ENCODE measurements around the gene MYH1. TPM values are rescaled to one million over a fixed set of nuclear protein-coding genes. Genes with fewer than 3 reads are reported as not detected.

Gene MYH1
- total and polyA plus RNA-seq, 2 of the 8 experiments (the other 6 are each of a cell fraction or from before 2014, with no cell fraction given) = not detected

DNA sequence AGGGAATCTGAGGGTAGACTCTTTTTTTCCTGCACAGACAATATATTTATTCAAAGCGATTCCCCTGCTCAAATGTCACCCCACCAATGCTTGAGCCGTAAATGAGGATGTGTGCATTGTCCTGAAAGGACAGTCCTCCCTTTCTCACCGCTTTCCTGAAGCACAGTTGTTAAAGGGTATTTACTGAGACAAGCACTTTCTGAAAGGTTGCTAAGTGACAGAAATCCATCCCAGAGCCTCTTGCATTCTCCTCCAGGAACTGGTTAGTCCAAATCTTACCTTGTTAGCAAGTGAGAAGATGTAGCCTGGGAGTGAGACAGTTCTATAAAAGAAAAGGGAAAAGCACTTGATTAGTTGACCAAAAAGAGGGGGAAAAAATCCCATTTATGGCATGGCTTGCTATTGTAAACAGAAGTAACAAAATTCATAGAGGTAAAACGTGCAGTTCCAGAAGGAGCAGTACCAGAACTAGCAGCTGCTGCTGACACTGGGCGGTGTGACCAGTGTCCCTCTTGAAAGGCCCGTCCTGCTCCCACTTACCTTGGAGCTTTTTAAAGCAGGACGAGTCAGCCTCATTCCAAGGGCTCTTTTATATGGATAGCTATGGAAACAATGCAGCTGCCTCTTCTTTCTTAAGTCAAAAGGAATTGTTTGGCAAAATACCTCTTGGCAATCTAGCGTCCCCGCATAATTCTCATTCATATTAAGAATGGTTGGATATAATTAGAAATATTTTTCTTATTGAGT is 30.9 kb upstream of the MYH1 start, which contains the start of gene MYH2 (continued):
- TF ChIP-seq SP2 (IDR thresholded peaks at IDR 0.05; ENCODE audit: low read length) (no peak), NRF1 (IDR thresholded peaks at IDR 0.05; ENCODE audit: low read depth, low read length) (no peak), SIX5 (IDR thresholded peaks at IDR 0.05; ENCODE audit: low read depth, low read length) (no peak), GABPA (IDR thresholded peaks at IDR 0.05; ENCODE audit: borderline replicate concordance, insufficient read depth, low read length) (no peak), SIN3A (conservative IDR thresholded peaks at IDR 0.05 in 1 of 2, IDR thresholded peaks at IDR 0.05 in 1 of 2; ENCODE audit: low read depth in 1 of 2, low read length in 2 of 2) (no peak), TAF1 (IDR thresholded peaks at IDR 0.05; ENCODE audit: low read depth, low read length) (no peak), CEBPB (IDR thresholded peaks at IDR 0.05; ENCODE audit: low read depth, low read length) (no peak), BRCA1 (IDR thresholded peaks at IDR 0.05; ENCODE audit: low read depth, low read length) (no peak), TBP (IDR thresholded peaks at IDR 0.05; ENCODE audit: low read depth, low read length) (no peak)
- TF ChIP-seq, protein P1, sequence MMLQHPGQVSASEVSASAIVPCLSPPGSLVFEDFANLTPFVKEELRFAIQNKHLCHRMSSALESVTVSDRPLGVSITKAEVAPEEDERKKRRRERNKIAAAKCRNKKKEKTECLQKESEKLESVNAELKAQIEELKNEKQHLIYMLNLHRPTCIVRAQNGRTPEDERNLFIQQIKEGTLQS (IDR thresholded peaks at IDR 0.05; ENCODE audit: insufficient read depth, low read depth, low read length) = no peak

Data from H1 (cell line).